Trophoblast cell (in vitro differentiated cells and primary cell): ENCODE results near the gene PEX5.
"Not testable (repeated sequence)": the region's sequence is repeated elsewhere in the genome, so short reads cannot be mapped to it uniquely, and the experiment has no call there.

Experiments used
- DNase-seq, 2 donors: peaks; one replicate each; pipeline ENCODE4 v3.0.0-alpha.2; 2016
- H2AFZ ChIP-seq: 2 replicates; pipeline ENCODE4 v1.6.1; 2013; ENCODE audit warnings: low read length, moderate library complexity, mild to moderate bottlenecking; ENCODE audit not compliant: insufficient read depth, poor library complexity
- H2AK5ac ChIP-seq: 2 replicates; pipeline ENCODE4 v1.6.1; 2013; ENCODE audit warnings: mild to moderate bottlenecking, low read length
- H2BK120ac ChIP-seq: 2 replicates; pipeline ENCODE4 v1.6.1; 2013; ENCODE audit warnings: low read length, mild to moderate bottlenecking, moderate library complexity; ENCODE audit not compliant: insufficient read depth, poor library complexity
- H2BK12ac ChIP-seq: 2 replicates; pipeline ENCODE4 v1.6.1; 2013; ENCODE audit warnings: mild to moderate bottlenecking, low read length, moderate library complexity
- H2BK5ac ChIP-seq: 2 replicates; pipeline ENCODE4 v1.6.1; 2013; ENCODE audit warnings: low read length, low read depth, moderate library complexity, mild to moderate bottlenecking; ENCODE audit not compliant: poor library complexity
- H3K14ac ChIP-seq: 2 replicates; pipeline ENCODE4 v1.6.1; 2013; ENCODE audit warnings: mild to moderate bottlenecking, low read length
- H3K18ac ChIP-seq: 2 replicates; pipeline ENCODE4 v1.6.1; 2013; ENCODE audit warnings: mild to moderate bottlenecking, low read length
- H3K23ac ChIP-seq: 2 replicates; pipeline ENCODE4 v1.6.1; 2013; ENCODE audit warnings: low read length
- H3K27ac ChIP-seq: 2 replicates; pipeline ENCODE4 v1.5.1; 2013; ENCODE audit warnings: low read depth, mild to moderate bottlenecking, inconsistent platforms, low read length, moderate library complexity
- H3K27me3 ChIP-seq: 2 replicates; pipeline ENCODE4 v1.6.1; 2013; ENCODE audit warnings: inconsistent platforms, mild to moderate bottlenecking, low read length, moderate library complexity; ENCODE audit not compliant: insufficient read depth
- H3K36me3 ChIP-seq, 2 experiments: 1 replicate in 1 of 2; 2 replicates in 1 of 2; pipeline ENCODE4 v1.6.1; 2013; ENCODE audit warnings: low read length in 2 of 2, mild to moderate bottlenecking in 2 of 2, moderate library complexity in 1 of 2; ENCODE audit not compliant: insufficient read depth in 2 of 2, control insufficient read depth in 1 of 2
- H3K4ac ChIP-seq: 2 replicates; pipeline ENCODE4 v1.6.1; 2013; ENCODE audit warnings: low read depth, mild to moderate bottlenecking, low read length, moderate library complexity
- H3K4me1 ChIP-seq, 2 experiments: 1 replicate in 1 of 2; 2 replicates in 1 of 2; pipeline ENCODE4 v1.6.1; 2013; ENCODE audit warnings: low read length in 2 of 2, mild to moderate bottlenecking in 2 of 2, moderate library complexity in 1 of 2; ENCODE audit not compliant: insufficient read depth in 2 of 2, control insufficient read depth in 1 of 2
- H3K4me2 ChIP-seq: 2 replicates; pipeline ENCODE4 v1.6.1; 2013; ENCODE audit warnings: inconsistent platforms, mild to moderate bottlenecking, low read length, moderate library complexity
- H3K4me3 ChIP-seq: 2 replicates; pipeline ENCODE4 v1.5.1; 2013; ENCODE audit warnings: mild to moderate bottlenecking, low read depth, low read length, inconsistent platforms
- H3K79me1 ChIP-seq: one replicate; pipeline ENCODE4 v1.6.1; 2013; ENCODE audit warnings: low read length
- H3K79me2 ChIP-seq: 2 replicates; pipeline ENCODE4 v1.6.1; 2013; ENCODE audit warnings: low read length, mild to moderate bottlenecking; ENCODE audit not compliant: control insufficient read depth, insufficient read depth, poor library complexity
- H3K9ac ChIP-seq: 2 replicates; pipeline ENCODE4 v1.6.1; 2013; ENCODE audit warnings: mild to moderate bottlenecking, low read length
- H3K9me3 ChIP-seq: 2 replicates; pipeline ENCODE4 v1.6.1; 2013; ENCODE audit warnings: low read depth, mild to moderate bottlenecking, control low read depth, inconsistent platforms, low read length; ENCODE audit not compliant: insufficient read depth
- H4K12ac ChIP-seq: 2 replicates; pipeline ENCODE4 v1.6.1; 2013; ENCODE audit warnings: low read depth, mild to moderate bottlenecking, low read length, moderate library complexity
- H4K8ac ChIP-seq: 2 replicates; pipeline ENCODE4 v1.6.1; 2013; ENCODE audit warnings: low read depth, mild to moderate bottlenecking, low read length, moderate library complexity
- H4K91ac ChIP-seq: one replicate; pipeline ENCODE4 v1.6.1; 2013; ENCODE audit warnings: low read depth, mild to moderate bottlenecking, low read length, moderate library complexity
- WGBS: extraction: QIAGEN DNeasy Blood & Tissue Kit; methylation state at CpG from one replicate; pipeline ENCODE4 v1.1.7; 2013; ENCODE audit warnings: missing lambda C conversion rate; ENCODE audit not compliant: insufficient read length, insufficient coverage; ENCODE audit errors: extremely low coverage; 5-methylcytosine and 5-hydroxymethylcytosine counted together

PEX5 gene

DNA sequence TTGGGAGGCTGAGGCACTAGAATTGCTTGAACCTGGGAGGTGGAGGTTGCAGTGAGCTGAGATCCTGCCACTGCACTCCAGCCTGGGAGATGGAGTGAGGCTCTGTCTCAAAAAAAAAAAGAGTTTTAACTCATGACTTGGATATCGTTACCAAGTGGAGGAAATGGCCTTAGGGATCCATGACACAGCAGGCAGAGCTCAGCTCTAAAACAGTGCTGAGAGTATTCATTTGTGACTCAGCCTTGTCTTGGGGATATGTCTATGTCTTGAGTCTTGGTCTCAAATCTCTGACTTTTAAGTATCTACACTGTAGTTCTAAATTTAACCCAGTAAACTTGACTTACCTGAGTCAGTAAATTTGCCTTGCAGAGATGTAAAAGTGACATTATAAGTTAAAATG lies 8.8 kb upstream of the PEX5 start:
- Histone ChIP-seq H3K14ac (no peak overlapping the region), H4K91ac (no peak overlapping the region), H3K4me1 (no peaks in the 10 kb centered on the region), H3K27me3 (no peaks in the 10 kb centered on the region), H3K18ac (no peak overlapping the region), H3K4me3 (no peak overlapping the region), H3K27ac (no peak overlapping the region), H2BK120ac (no peak overlapping the region), H2BK5ac (no peak overlapping the region), H2AFZ (no peak overlapping the region), H3K4ac (no peak overlapping the region), H2BK12ac (no peak overlapping the region), H3K9ac (no peak overlapping the region), H3K79me1 (no peaks in the 10 kb centered on the region), H2AK5ac (no peak overlapping the region), H4K12ac (no peak overlapping the region), H3K79me2 (no peaks in the 10 kb centered on the region), H3K36me3 (no peaks in the 10 kb centered on the region), H3K4me2 (no peak overlapping the region), H3K9me3 (peaks cover 2% of the 10 kb centered on the region), H4K8ac (no peak overlapping the region), H3K23ac (no peak overlapping the region)
- DNase-seq = no peak
- no CpG with 5 or more reads among the region's 1 CpG for WGBS

DNA sequence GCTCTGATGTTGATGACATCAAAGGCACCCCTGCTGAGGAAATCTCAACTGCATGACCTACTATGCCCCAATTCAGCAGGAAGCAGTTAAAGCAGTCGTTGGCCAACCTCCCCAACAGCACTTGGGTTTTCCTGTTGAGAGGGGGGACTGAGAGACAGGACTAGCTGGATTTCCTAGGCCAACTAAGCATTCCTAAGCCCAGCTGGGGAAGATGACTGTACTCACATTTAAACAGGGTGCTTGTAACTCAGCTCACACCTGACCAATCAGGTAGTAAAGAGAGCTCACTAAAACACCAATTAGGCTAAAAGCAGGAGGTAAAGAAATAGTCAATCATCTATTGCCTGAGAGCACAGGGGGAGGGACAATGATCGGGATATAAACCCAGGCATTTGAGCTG lies 3.4 kb upstream of the PEX5 start:
- WGBS = no CpG with 5 or more reads among the region's 2 CpGs
- H3K4me3 ChIP-seq, H4K12ac ChIP-seq, H4K8ac ChIP-seq, H3K14ac ChIP-seq, H3K36me3 ChIP-seq, H2AK5ac ChIP-seq, H2BK120ac ChIP-seq, H3K9ac ChIP-seq, H4K91ac ChIP-seq, DNase-seq, H2AFZ ChIP-seq, H3K4ac ChIP-seq, H3K79me2 ChIP-seq, H3K18ac ChIP-seq, H2BK5ac ChIP-seq, H3K4me2 ChIP-seq, H3K23ac ChIP-seq, H3K27ac ChIP-seq, H3K27me3 ChIP-seq, H2BK12ac ChIP-seq, H3K9me3 ChIP-seq: not testable (repeated sequence)
- peaks cover 4 to 12% of the 10 kb centered on the region in 2 experiments for H3K4me1 ChIP-seq
- H3K79me1 ChIP-seq = peaks cover 11% of the 10 kb centered on the region

DNA sequence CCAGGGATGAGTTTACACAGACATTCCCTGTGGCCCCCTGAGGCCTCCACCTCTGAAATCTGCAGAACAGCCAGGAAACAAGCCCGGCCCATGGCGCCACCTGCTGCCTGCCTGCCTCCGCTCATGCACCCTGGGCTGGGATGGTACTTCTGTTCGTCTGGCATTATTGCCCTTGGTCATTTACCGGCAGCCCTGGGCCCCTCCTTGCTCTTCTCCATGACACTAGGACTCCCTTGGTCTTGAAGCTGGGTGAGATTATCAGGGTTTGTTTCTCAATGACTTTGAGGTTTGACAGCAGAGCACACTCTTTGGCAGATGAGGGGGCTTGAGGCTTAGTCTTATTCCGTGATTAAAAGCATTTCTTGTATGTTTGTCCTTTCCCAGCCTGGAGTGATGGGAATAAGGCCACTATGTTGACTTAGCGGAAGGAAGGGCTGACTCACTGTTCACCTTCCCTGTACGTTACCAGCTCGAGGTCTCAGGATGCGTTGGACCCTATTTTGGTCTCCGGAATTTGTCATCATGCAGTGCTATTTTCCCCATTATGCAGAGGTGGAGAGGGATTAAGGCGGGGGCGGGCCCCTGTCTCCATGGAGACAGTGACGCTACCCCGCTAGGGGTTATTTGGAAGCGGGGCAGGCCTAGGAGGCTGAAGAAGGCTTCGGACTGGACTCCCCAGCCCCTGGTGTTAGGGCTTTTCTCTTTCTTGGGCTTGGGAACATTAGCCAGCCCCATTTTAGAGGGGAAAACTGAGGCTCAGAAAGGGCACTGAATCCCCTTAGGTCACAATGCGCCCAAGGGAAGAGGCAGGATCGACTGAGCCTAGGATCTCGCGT lies 706 bp upstream of the PEX5 start:
- no CpG with 5 or more reads among the region's 21 CpGs for WGBS
- Histone ChIP-seq H3K4ac (no peak overlapping the region), H3K4me3 (peak overlapping the region; percentile 74), H3K4me1 (peaks cover 4 to 12% of the 10 kb centered on the region in 2 experiments), H2BK12ac (peak overlapping the region; percentile 28), H4K8ac (peak overlapping the region; percentile 77), H2AK5ac (no peak overlapping the region), H3K9me3 (peaks cover 2% of the 10 kb centered on the region), H3K4me2 (peak overlapping the region; percentile 91), H2BK120ac (peak overlapping the region; percentile 29), H3K23ac (no peak overlapping the region), H3K79me2 (peaks cover 3% of the 10 kb centered on the region), H3K36me3 (peaks cover 2% of the 10 kb centered on the region in 2 experiments), H4K12ac (peak overlapping the region; percentile 70), H2AFZ (peak overlapping the region; percentile 90), H3K27ac (no peak overlapping the region), H3K14ac (peak overlapping the region; percentile 79), H4K91ac (peak overlapping the region; percentile 7), H3K79me1 (peaks cover 11% of the 10 kb centered on the region), H3K18ac (peak overlapping the region; percentile 29), H2BK5ac (peak overlapping the region; percentile 22), H3K9ac (peak overlapping the region; percentile 78), H3K27me3 (no peaks in the 10 kb centered on the region)
- DNase-seq = peak; percentile 49 to 63

DNA sequence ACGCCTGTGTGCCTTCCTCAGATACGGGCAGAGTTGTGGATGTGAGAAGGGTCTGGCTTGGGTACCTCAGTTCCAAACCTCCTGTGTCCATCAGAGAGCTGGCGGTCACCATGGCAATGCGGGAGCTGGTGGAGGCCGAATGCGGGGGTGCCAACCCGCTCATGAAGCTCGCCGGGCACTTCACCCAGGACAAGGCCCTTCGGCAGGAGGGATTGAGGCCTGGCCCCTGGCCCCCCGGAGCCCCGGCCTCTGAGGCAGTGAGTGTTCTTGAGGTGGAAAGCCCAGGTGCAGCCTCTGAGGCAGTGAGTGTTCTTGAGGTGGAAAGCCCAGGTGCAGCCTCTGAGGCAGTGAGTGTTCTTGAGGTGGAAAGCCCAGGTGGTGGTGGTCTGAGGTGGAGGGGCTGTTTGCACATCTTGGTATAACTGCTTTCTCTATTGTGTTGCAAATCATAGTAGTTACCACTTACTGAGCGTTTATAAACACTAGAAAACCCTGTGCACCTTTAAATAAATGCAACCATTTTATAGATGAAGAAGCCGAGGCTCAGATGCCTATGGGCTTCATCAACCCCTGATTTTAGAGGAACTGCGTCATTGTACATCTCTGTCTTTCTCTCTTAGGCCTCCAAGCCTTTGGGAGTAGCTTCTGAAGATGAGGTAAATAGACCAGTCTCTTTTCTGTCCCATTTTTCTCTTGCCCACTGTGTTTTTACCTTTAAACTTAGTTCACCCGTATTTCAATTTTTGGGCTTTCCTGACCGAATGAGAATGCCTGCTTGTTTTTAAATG lies 976 bp downstream of the PEX5 start:
- Histone ChIP-seq H3K4me1 (peaks cover 4 to 12% of the 10 kb centered on the region in 2 experiments), H3K79me2 (peaks cover 3% of the 10 kb centered on the region), H3K14ac (no peak overlapping the region), H3K4me3 (peak overlapping the region; percentile 88), H3K9ac (peak overlapping the region; percentile 74), H3K36me3 (peaks cover 2% of the 10 kb centered on the region in 2 experiments), H4K12ac (no peak overlapping the region), H3K9me3 (peaks cover 2% of the 10 kb centered on the region), H2AFZ (no peak overlapping the region), H3K79me1 (peaks cover 11% of the 10 kb centered on the region), H3K27me3 (no peaks in the 10 kb centered on the region), H2BK5ac (no peak overlapping the region), H2BK12ac (no peak overlapping the region), H3K27ac (no peak overlapping the region), H3K4ac (no peak overlapping the region), H2BK120ac (no peak overlapping the region), H3K4me2 (peak overlapping the region; percentile 93), H4K91ac (peak overlapping the region; percentile 70), H3K18ac (peak overlapping the region; percentile 69), H3K23ac (no peak overlapping the region), H4K8ac (no peak overlapping the region), H2AK5ac (no peak overlapping the region)
- DNase-seq = no peak
- no CpG with 5 or more reads among the region's 17 CpGs for WGBS
